MCF 10A (cell line): ENCODE results near the gene SAMM50. TPM values are rescaled to one million over a fixed set of nuclear protein-coding genes. Genes with fewer than 3 reads are reported as not detected.

Experiments
- BruUV-seq: library from RNA; stranded (reverse); fragments of 400-500 nt; replicated peaks from 2 replicates; lab custom pipeline; 2021; lab: Mats Ljungman, UMichigan
- CTCF ChIA-PET: fragments of 300-600 bp; sonication (Branson Sonifier 250); formaldehyde crosslinking; extraction: SDS; loops from one replicate; lab custom pipeline; 2021; ENCODE audit warnings: antibody characterized with exemption, inconsistent platforms; lab: Yijun Ruan, JAX
- POLR2A ChIA-PET: fragments of 300-600, 350-650 bp; sonication (Branson Sonifier 250); formaldehyde crosslinking; extraction: SDS; loops from one replicate; lab custom pipeline; 2020; ENCODE audit warnings: antibody characterized with exemption, inconsistent platforms; lab: Yijun Ruan, JAX
- DNase-seq: peaks from one replicate; pipeline ENCODE4 v3.0.0-alpha.2; 2018; ENCODE audit not compliant: unreplicated experiment
- H3K27ac Mint-ChIP-seq: one replicate; pipeline ENCODE4 v1.8.0; 2022; ENCODE audit warnings: mild to moderate bottlenecking, low read depth, mixed read lengths; ENCODE audit not compliant: unreplicated experiment
- H3K27me3 Mint-ChIP-seq: one replicate; pipeline ENCODE4 v1.8.0; 2022; ENCODE audit warnings: mixed read lengths; ENCODE audit not compliant: insufficient read depth, unreplicated experiment
- H3K36me3 Mint-ChIP-seq: one replicate; pipeline ENCODE4 v1.8.0; 2022; ENCODE audit warnings: mild to moderate bottlenecking, moderate library complexity, mixed read lengths; ENCODE audit not compliant: insufficient read depth, unreplicated experiment
- H3K4me1 Mint-ChIP-seq: one replicate; pipeline ENCODE4 v1.8.0; 2022; ENCODE audit warnings: mixed read lengths; ENCODE audit not compliant: insufficient read depth, unreplicated experiment
- H3K4me3 Mint-ChIP-seq: one replicate; pipeline ENCODE4 v1.8.0; 2022; ENCODE audit warnings: mild to moderate bottlenecking, moderate library complexity, mixed read lengths; ENCODE audit not compliant: unreplicated experiment
- H3K9me3 Mint-ChIP-seq: one replicate; pipeline ENCODE4 v1.8.0; 2022; ENCODE audit warnings: mixed read lengths; ENCODE audit not compliant: unreplicated experiment
- intact Hi-C: fragments of 100-400 bp; cut with micrococcal nuclease; formaldehyde crosslinking; loops from 2 replicates; pipeline ENCODE4 v1.14.1; 2022
- total RNA-seq: library from RNA; stranded (reverse); gene quantifications from 2 replicates; pipeline ENCODE4 v1.2.3, GENCODE V29; 2022
- TF ChIP-seq, protein P1 (sequence below): fragments of 200-600 bp; IDR thresholded peaks from one replicate; pipeline ENCODE4 v1.8.0; 2022; ENCODE audit warnings: antibody characterized with exemption, mild to moderate bottlenecking; ENCODE audit not compliant: unreplicated experiment

SAMM50 gene
- total RNA-seq, 1 experiment from 2014 or later: 29.5 TPM

DNA sequence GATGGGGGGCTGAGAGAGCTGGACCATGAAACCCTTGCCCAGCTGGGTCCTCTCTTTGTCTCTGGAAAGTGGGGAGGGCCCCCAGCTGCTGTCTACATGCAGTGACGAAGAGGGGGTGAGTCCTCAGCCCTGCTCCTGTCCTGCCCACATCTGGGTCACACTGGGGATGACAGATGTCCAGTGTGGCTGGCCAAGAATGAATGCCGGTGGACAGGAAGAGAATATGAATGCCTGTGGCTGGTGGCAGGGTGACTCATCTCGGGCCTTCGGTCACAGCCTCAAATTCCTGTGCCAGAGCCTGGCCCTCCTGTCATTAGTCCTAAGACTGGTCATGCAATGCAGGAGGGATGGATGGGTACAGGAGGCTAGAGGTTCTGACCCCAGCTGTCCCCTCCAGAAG, 33.9 kb upstream of the SAMM50 start:
- ChIA-PET POLR2A (interaction anchor here (1.8 kb wide), 1 partner anchor 33 kb away, joined by 13 read pairs; the partner anchor contains the start of gene SAMM50), CTCF (interaction anchor here (0.6 to 1.8 kb wide), 4 partner anchors 36 to 534 kb away, joined by 3 to 7 read pairs (median 4); no protein-coding TSS in a partner anchor)
- Mint-ChIP-seq H3K9me3 (no peaks in the 10 kb centered on the region), H3K27me3 (no peaks in the 10 kb centered on the region), H3K4me3 (no peak overlapping the region), H3K36me3 (no peaks in the 10 kb centered on the region), H3K27ac (no peak overlapping the region), H3K4me1 (peaks cover 46% of the 10 kb centered on the region)
- intact Hi-C loops: no loop called here
- BruUV-seq: no TSS peak
- peak; percentile 62 for DNase-seq
- TF ChIP-seq, protein P1, sequence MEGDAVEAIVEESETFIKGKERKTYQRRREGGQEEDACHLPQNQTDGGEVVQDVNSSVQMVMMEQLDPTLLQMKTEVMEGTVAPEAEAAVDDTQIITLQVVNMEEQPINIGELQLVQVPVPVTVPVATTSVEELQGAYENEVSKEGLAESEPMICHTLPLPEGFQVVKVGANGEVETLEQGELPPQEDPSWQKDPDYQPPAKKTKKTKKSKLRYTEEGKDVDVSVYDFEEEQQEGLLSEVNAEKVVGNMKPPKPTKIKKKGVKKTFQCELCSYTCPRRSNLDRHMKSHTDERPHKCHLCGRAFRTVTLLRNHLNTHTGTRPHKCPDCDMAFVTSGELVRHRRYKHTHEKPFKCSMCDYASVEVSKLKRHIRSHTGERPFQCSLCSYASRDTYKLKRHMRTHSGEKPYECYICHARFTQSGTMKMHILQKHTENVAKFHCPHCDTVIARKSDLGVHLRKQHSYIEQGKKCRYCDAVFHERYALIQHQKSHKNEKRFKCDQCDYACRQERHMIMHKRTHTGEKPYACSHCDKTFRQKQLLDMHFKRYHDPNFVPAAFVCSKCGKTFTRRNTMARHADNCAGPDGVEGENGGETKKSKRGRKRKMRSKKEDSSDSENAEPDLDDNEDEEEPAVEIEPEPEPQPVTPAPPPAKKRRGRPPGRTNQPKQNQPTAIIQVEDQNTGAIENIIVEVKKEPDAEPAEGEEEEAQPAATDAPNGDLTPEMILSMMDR: no peak

DNA sequence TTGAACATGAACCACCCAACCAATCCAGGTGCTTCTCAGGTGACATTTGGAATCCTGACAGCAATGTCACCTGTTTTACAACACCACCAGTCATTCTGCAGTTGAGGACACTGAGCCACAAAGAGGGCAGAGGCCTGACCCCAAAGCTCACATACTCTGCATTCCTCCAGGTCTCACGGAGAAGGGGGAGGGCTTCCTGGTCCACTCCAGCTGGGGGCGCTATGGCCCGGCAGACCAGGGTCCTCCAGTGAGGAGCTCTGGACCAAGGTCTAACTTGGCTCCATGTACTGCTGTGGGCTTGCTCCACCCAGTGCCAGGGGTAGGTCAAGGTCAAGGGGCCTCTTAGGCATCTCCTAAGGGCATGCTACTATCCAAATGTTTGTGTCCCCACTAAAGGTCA, 33.1 kb upstream of the SAMM50 start:
- Mint-ChIP-seq H3K27me3 (no peaks in the 10 kb centered on the region), H3K9me3 (no peaks in the 10 kb centered on the region), H3K27ac (no peak overlapping the region), H3K4me3 (no peak overlapping the region), H3K4me1 (peaks cover 46% of the 10 kb centered on the region), H3K36me3 (no peaks in the 10 kb centered on the region)
- CTCF ChIA-PET: interaction anchor here (0.6 to 1.8 kb wide), 3 partner anchors 37 to 518 kb away, joined by 3 to 7 read pairs (median 4); no protein-coding TSS in a partner anchor
- TF ChIP-seq, protein P1: no peak
- intact Hi-C loops: no loop called here
- no TSS peak for BruUV-seq
- DNase-seq: no peak
- POLR2A ChIA-PET: interaction anchor here (1.8 kb wide), 1 partner anchor 33 kb away, joined by 13 read pairs; the partner anchor contains the start of gene SAMM50

DNA sequence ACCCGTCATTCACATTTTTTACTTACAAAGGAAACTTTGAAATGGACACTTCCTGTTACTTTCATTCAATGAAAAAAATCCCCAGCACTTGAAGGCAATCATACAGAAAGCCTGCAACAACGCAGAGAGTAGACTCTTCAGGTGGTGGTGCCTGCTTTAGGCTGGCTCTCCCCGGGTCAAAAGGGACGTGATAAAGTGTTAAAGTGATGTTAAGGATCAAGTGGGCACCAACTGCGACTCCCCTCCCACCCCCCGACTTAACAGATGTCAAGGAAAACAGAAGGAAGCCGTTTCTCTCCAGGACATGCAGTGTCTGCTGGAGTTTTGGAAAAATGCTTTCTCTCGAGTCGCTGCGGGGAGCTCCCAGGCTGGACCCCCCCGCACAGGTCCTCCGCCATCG, 32.1 kb upstream of the SAMM50 start:
- Mint-ChIP-seq H3K27ac (no peak overlapping the region), H3K4me3 (peak overlapping the region; percentile 83), H3K4me1 (peaks cover 51% of the 10 kb centered on the region), H3K27me3 (no peaks in the 10 kb centered on the region), H3K36me3 (peaks cover 4% of the 10 kb centered on the region), H3K9me3 (no peaks in the 10 kb centered on the region)
- intact Hi-C loops: no loop called here
- no TSS peak for BruUV-seq
- CTCF ChIA-PET: interaction anchor here (1.0 kb wide), 1 partner anchor 38 kb away, joined by 5 read pairs; no protein-coding TSS in a partner anchor
- POLR2A ChIA-PET: interaction anchor here (0.7 to 1.6 kb wide), 7 partner anchors 10 to 111 kb away, joined by 3 to 7 read pairs (median 4); partner anchors contain the start of genes EFCAB6 and SAMM50
- DNase-seq: no peak
- TF ChIP-seq, protein P1: no peak

DNA sequence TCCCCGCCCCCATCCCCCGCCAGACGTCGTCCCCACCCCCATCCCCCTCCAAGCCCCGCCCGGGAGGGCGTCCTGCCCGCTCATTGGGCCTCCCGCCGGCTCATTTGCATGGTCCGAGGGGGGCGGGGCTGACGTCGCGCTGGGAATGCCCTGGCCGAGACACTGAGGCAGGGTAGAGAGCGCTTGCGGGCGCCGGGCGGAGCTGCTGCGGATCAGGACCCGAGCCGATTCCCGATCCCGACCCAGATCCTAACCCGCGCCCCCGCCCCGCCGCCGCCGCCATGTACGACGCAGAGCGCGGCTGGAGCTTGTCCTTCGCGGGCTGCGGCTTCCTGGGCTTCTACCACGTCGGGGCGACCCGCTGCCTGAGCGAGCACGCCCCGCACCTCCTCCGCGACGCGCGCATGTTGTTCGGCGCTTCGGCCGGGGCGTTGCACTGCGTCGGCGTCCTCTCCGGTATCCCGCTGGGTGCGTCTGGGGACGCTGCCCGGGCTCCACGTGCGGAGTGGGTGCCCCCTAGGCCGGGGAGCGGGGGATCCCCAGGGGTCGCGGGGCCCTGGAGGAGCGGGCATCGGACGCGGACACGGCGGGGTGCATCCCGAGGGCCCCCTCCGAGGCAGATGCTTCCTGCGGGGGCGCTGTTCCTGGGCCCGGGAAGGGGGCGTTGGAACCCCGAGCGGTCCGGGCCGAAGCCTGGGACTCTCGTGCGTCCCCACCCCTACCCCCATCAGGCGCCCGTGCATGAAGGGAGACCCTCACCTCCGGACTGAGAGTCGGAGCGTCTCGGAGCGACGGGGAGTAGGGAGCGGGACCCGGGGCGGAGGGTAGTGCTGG, 31.4 kb upstream of the SAMM50 start, which contains the start of gene PNPLA3:
Gene PNPLA3, plus strand, starts transcription at position 175 of the 834 bp plus-strand sequence. Its CDS starts 107 bp downstream, at position 282.
- Mint-ChIP-seq H3K27me3 (no peaks in the 10 kb centered on the region), H3K4me1 (peaks cover 47% of the 10 kb centered on the region), H3K36me3 (peaks cover 10% of the 10 kb centered on the region), H3K4me3 (peak within 1 kb of the TSS; percentile 83), H3K27ac (peak within 1 kb of the TSS; percentile 90), H3K9me3 (no peaks in the 10 kb centered on the region)
- POLR2A ChIA-PET: interaction anchor here (0.6 to 2.5 kb wide), 10 partner anchors 9 to 308 kb away, joined by 3 to 8 read pairs (median 4); partner anchors contain the start of genes EFCAB6 and SAMM50
- peak; percentile 90 for DNase-seq
- CTCF ChIA-PET: interaction anchor here (1.0 kb wide), 1 partner anchor 39 kb away, joined by 5 read pairs; no protein-coding TSS in a partner anchor
- TF ChIP-seq, protein P1: no peak
- BruUV-seq: TSS peak; percentile 49
- intact Hi-C loops: no loop called here
